NCI-H524 treated with DMSO at 0.1 percent for 48 hours (cell line): Measurements from ENCODE around the gene NFE2L3.
A peak's percentile ranks its signal among the peaks of the same experiment; 100 is the strongest.

Experiments
- DNase-seq: peaks from one replicate; lab custom pipeline; 2025; lab: John Stamatoyannopoulos, UW

NFE2L3 gene

DNA sequence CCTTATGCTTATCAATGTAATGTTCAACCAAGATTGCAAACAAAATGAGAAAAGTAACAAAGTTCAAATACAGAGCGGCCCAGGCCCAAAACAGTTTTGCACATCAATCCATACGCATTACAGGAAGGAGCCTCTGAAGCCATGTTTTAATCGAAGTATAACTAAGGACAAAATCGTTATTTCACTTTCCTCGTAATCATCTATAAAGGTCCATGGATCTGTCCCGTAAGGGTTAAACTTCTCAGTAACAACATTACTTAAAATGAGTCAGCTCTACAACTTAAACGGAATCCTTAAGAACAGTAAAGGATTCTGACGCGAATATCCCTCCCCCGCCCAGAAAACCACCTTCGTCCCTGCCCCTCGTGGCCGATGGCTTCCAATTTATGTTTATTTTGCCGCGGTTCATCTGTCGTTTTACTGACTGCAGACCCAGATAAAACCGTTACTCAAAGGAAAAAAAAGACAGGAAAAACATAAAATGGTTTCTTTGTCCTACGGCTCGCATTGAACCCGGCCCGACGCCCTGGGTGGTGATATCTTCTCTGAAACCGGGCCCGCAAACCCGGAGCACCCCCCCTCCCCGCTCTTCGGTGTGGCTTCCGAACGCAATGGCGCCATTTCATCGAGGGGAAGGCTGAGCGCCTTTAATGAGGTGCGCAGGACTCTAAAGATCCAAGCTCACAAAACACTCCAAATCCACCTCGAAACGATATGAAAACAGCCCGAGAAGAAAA lies 47.5 kb downstream of the NFE2L3 start:
- DNase-seq: no peak

DNA sequence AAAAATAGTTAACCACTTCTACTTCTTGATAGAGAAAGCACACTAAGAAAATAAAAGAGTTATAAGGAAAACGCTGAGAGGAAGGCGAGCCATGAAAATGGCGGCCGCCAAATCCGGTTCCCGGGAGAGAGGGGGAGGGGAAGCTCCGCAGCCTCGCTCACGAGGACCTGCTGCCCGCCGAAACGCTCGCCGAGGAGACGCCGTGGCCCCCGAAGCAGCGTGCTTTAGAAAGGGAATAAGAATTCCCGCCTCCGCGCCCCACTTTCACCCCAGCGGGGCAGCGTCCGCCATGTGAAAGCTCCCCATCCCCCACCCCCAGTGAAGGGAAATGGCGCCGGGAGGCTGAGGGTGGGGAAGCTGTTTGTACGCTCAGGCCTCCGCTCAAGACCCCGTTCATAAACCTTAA lies 48.0 kb downstream of the NFE2L3 start:
- DNase-seq: no peak

- peak; percentile 97 for DNase-seq
These were observed 48.6 kb downstream of the NFE2L3 start, which contains the start of gene HNRNPA2B1 for GRCh38 chr7:26200444-26201246. Gene HNRNPA2B1 (minus strand): TSS chr7:26200746. CDS start chr7:26200577, 169 bp downstream.

DNA sequence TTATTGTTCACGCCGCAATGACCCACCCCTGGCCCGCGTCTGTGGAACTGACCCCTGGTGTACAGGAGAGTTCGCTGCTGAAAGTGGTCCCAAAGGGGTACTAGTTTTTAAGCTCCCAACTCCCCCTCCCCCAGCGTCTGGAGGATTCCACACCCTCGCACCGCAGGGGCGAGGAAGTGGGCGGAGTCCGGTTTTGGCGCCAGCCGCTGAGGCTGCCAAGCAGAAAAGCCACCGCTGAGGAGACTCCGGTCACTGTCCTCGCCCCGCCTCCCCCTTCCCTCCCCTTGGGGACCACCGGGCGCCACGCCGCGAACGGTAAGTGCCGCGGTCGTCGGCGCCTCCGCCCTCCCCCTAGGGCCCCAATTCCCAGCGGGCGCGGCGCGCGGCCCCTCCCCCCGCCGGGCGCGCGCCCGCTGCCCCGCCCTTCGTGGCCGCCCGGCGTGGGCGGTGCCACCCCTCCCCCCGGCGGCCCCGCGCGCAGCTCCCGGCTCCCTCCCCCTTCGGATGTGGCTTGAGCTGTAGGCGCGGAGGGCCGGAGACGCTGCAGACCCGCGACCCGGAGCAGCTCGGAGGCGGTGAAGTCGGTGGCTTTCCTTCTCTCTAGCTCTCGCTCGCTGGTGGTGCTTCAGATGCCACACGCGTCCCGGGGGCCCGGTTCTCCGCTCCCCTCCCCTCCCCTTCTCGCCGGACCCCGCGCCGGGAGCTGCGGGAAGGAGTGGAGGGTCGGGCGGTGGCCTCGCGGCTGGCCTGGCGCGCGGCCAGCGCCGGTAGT lies 49.4 kb downstream of the NFE2L3 start, which contains the start of gene CBX3:
TSS of gene CBX3 (plus strand) at position 499 of the 772 bp plus-strand sequence. CDS start 1,254 bp downstream, outside the sequence.
- DNase-seq: peak; percentile 79

DNA sequence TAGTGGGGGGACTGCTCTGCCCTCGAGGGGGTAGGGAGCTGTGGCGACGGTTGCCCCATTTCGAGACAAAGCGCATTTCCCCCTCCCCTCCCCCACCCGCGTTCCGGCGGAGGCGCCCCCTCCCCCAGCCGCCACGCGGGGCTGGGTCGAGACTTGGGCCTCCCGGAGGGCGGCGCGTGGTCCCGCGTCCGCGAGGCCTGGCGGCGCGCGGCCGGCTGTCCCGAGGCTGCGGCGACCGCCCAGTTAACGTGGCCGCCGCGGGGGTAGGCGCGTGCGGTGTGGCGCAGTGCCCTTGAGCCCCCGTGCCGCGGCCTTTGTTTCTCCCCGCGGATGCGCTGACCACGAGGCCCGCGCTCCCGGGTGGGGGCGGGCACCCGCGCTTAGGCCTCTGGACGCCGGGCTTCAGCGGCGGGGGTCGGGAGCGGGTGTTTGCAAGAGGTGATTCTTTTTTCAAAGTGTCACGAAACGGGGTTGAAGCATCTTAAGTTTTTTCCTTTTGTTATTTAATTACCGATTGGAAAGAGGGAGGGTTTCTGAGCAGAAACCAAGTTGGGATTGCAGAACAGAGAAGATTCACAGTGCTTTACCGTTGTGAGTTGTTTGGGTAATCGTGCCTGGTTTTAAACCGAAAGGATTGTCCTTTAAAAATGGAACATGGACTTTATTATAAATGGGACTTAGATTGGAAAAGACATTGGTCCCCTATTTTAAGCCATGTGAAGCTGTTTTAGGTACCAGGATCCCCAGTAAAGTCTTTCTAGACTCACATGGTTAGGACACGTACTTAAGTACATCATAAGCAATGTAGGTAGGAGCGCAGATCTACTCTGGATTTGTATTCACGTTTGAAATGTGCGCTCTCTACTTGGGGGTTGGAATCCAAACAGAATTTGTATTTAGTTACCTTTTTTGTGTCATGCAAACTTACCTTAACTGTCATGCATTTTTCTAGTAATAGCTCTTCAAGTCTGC lies 50.3 kb downstream of the NFE2L3 start:
- DNase-seq: no peak

GRCh38 chr7:26203016-26203415 lies 51.0 kb downstream of the NFE2L3 start:
- DNase-seq: no peak

GRCh38 chr7:26208040-26208439 lies 56.0 kb downstream of the NFE2L3 start:
- no peak for DNase-seq

GRCh38 chr7:26212921-26213718 lies 61.1 kb downstream of the NFE2L3 start:
- no peak for DNase-seq

DNA sequence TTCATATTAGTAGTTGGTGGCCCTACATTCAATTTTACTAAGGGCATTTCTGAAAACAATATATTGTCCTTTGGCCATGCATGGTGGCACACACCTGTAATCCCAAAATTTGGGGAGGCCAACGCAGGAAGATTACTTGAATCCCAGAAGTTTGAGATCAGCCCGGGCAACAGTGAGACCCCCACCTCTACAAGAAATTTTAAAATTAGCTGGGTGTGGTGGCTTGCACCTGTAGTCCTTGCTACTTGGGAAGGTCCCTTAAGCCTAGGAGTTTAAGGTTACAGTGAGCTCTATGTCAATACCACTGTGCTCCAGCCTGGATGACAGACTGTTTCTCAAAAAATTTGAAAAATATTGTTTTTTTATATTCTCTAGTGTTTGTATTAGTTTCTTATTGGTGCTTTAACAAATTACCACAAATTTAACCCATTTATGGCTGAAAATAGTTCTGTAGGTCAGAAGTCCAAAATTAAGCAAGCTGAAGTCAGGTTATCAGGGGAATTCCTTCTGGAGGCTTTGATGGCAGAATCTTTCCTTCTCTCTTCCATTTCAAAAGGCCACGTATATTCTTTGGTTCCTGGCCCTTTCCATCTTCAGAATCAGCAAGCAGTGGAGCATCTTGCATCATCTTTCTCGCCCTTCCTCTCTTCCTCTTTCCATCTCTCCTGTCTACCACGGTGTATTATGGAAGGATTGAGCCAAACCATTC lies 62.0 kb downstream of the NFE2L3 start:
- no peak for DNase-seq

GRCh38 chr7:26216049-26216448 lies 64.1 kb downstream of the NFE2L3 start:
- no peak for DNase-seq

DNA sequence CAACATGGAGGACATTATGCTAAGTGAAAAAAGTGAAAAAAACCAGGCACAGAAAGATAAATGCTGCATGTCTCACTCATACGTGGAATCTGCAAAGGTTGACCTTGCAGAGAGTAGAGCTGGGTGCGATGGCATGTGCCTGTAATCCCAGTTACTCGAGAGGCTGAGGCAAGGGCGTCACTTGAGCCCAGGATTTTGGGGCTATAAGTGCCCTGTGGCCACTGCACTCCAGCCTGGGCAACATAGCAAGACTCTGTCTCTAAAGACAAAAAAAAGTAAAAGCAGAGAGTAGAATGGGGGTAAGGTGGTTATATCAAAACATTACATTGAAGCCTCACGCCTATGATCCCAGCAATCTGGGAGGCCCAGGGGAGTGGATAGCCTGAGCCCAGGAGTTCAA lies 72.4 kb downstream of the NFE2L3 start:
- no peak for DNase-seq

DNA sequence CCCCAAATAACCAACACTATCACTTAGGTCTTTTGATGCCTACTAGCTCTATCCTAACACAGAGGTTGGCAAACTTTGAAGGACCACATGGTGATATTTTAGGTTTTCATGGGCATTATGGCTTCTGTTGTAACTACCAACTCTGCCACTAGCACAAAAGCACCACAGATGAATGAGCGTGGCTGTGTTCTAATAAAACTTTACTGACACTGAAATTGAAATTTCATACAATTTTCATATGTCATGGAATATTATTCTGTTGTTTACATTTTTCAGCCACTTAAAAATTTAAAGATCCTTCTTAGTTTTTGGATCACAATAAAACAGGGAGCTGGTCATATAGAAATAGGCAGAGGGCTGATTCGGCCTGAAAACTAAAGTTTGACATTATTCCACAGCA lies 76.0 kb downstream of the NFE2L3 start:
- DNase-seq: no peak

- no peak for DNase-seq
These were observed 82.0 kb downstream of the NFE2L3 start for GRCh38 chr7:26233902-26234511.
